Lung (tissue), 12 donors: ENCODE results near the gene COG5. TPM values are rescaled to one million over a fixed set of nuclear protein-coding genes. Genes with fewer than 3 reads are reported as not detected.

Experiments
- ATAC-seq: fragments of 200-7000 bp; cut with Tn5 transposase; one replicate; pipeline ENCODE4 v1.9.1; 2020; ENCODE audit warnings: moderate number of reproducible peaks; ENCODE audit not compliant: insufficient read depth, low FRiP score
- DNase-seq, 3 donors: peaks; one replicate each; pipeline ENCODE4 v3.0.0-alpha.2; 2013 to 2017
- H3K27ac ChIP-seq, 2 donors: one replicate each; pipeline ENCODE4 v1.5.1; 2013; ENCODE audit warnings: mild to moderate bottlenecking in 2 of 2, moderate library complexity in 2 of 2, control low read depth in 1 of 2, inconsistent platforms in 1 of 2, low read depth in 1 of 2, low read length in 1 of 2
- H3K27me3 ChIP-seq, 3 donors: one replicate each; pipeline ENCODE4 v1.5.1; 2013; ENCODE audit warnings: low read length in 2 of 3; ENCODE audit not compliant: control insufficient read depth in 3 of 3, insufficient read depth in 3 of 3
- H3K36me3 ChIP-seq, 4 donors: one replicate each; pipeline ENCODE4 v1.5.1; 2013; ENCODE audit warnings: low read length in 4 of 4, mild to moderate bottlenecking in 1 of 4, moderate library complexity in 1 of 4; ENCODE audit not compliant: control insufficient read depth in 4 of 4, insufficient read depth in 4 of 4
- H3K4me1 ChIP-seq, 5 donors: one replicate each; pipeline ENCODE4 v1.5.1; 2013; ENCODE audit warnings: low read length in 5 of 5, mild to moderate bottlenecking in 2 of 5, moderate library complexity in 1 of 5; ENCODE audit not compliant: control insufficient read depth in 5 of 5, insufficient read depth in 5 of 5
- H3K4me3 ChIP-seq: one replicate; pipeline ENCODE4 v1.5.1; 2013; ENCODE audit warnings: mild to moderate bottlenecking, control low read depth, moderate library complexity
- H3K9ac ChIP-seq, 2 donors: one replicate each; pipeline ENCODE4 v1.5.1; 2013; ENCODE audit warnings: low read length in 2 of 2, control low read depth in 1 of 2; ENCODE audit not compliant: insufficient read depth in 1 of 2
- H3K9me3 ChIP-seq, 4 donors: one replicate each; pipeline ENCODE4 v1.5.1; 2013; ENCODE audit warnings: low read length in 3 of 4, mild to moderate bottlenecking in 1 of 4, moderate library complexity in 1 of 4; ENCODE audit not compliant: control insufficient read depth in 4 of 4, insufficient read depth in 3 of 4
- WGBS, 2 donors: extraction: QIAGEN DNeasy Blood & Tissue Kit; methylation state at CpG; one replicate each; pipeline ENCODE4 v1.1.7; 2013; 5-methylcytosine and 5-hydroxymethylcytosine counted together
- polyA plus RNA-seq, 2 donors: library from polyadenylated mRNA; stranded (reverse); fragments of 200-250 nt; gene quantifications; one replicate each; pipeline ENCODE4 v1.2.1, GENCODE V29; 2013
- total RNA-seq, 2 donors: library from RNA; depleted of rRNA in 1 of 2; stranded (reverse); fragments of >200 nt in 1 of 2; gene quantifications; one replicate each; pipeline ENCODE4 v1.2.1, GENCODE V29; 2014 to 2021
- TF ChIP-seq, protein P1 (sequence below): IDR thresholded peaks from 2 replicates; pipeline ENCODE4 v1.5.1; 2012; ENCODE audit warnings: mild to moderate bottlenecking; ENCODE audit errors: control extremely low read depth, extremely low read depth
- donor health status: control.
- donor health status: control.
- donor health status: Bipolar disorder and iron deficiency.
- donor health status: healthy.
- donor health status: DM: yes; HTN: yes; CAD: no.

The COG5 gene
- total and polyA plus RNA-seq, 4 donors = 5.6 to 101 (median 27.2) TPM

DNA sequence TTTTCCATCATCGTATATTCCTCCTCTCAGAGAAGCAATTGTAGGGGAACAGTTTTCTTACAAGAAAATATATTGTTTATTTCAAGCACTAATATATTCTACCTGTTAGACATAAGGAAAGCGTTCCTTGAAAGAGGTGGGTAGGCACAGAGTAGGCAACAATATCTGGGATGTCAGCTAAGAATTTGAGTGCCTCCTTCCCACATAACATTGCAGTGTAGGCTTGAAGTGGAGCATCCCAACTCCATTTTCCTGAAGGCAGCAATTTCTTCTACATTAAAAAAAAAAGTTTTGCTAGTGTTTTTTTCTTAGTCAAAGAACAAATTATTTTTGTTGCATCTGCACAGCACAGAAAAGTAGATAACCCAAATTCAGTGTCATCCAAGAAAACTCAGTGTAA lies 37.1 kb upstream of the COG5 start:
- 94 to 97% methylated on average over 2 of the region's 2 CpGs for WGBS, 2 donors
- Histone ChIP-seq H3K4me1 (peaks cover 0 to 6% (median 0%) of the 10 kb centered on the region in 5 donors), H3K9me3 (no peaks in the 10 kb centered on the region), H3K9ac (no peak overlapping the region), H3K36me3 (peaks cover 0 to 13% (median 4%) of the 10 kb centered on the region in 4 donors), H3K4me3 (no peak overlapping the region), H3K27ac (no peak overlapping the region), H3K27me3 (no peaks in the 10 kb centered on the region)
- DNase-seq = no peak
- TF ChIP-seq, protein P1, sequence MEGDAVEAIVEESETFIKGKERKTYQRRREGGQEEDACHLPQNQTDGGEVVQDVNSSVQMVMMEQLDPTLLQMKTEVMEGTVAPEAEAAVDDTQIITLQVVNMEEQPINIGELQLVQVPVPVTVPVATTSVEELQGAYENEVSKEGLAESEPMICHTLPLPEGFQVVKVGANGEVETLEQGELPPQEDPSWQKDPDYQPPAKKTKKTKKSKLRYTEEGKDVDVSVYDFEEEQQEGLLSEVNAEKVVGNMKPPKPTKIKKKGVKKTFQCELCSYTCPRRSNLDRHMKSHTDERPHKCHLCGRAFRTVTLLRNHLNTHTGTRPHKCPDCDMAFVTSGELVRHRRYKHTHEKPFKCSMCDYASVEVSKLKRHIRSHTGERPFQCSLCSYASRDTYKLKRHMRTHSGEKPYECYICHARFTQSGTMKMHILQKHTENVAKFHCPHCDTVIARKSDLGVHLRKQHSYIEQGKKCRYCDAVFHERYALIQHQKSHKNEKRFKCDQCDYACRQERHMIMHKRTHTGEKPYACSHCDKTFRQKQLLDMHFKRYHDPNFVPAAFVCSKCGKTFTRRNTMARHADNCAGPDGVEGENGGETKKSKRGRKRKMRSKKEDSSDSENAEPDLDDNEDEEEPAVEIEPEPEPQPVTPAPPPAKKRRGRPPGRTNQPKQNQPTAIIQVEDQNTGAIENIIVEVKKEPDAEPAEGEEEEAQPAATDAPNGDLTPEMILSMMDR = no peak
- no peak for ATAC-seq

DNA sequence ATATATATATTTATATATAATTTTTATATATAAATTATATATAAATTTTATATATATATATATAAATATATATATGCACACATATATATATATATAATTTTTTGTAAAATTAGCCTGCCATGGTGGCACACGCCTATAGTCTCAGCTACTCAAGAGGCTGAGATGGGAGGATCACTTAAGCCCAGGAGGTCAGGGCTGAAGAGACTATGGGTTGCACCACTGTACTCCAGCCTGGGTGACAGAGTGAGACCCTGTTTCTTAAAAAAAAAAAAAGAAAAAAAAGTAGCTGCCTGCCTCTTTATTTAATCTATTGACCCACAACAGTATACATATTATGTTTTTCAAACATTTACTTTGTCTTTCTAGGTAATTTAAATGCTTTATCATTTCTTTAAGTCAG lies 35.5 kb upstream of the COG5 start:
- Histone ChIP-seq H3K36me3 (peaks cover 5 to 13% (median 10%) of the 10 kb centered on the region in 4 donors), H3K9ac (no peak overlapping the region), H3K9me3 (no peaks in the 10 kb centered on the region), H3K27ac (no peak overlapping the region), H3K27me3 (no peaks in the 10 kb centered on the region), H3K4me1 (peaks cover 0 to 11% (median 0%) of the 10 kb centered on the region in 5 donors), H3K4me3 (no peak overlapping the region)
- DNase-seq = no peak
- 97 to 100% methylated on average over 1 of the region's 1 CpG for WGBS, 2 donors
- TF ChIP-seq, protein P1 = no peak
- ATAC-seq = no peak

DNA sequence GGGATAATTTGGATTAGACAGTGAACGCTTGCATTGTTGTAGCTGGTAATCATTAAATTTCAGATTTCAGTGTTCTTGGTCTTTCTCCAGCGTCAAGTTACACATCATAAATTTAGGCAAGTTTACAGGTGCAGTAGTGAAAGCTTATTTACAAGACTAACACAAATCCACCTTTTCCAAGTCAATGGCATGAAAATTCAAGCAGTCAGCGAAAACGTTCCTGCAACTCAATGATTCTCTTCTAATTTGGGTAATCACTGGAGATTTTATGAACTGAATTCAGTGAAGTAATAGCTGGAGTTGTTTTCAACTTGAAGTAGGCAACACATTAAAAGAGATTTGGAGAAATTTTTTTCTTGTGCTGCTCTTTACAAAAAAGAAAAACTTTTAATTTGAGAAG lies 34.2 kb upstream of the COG5 start:
- 94 to 96% methylated on average over 4 of the region's 4 CpGs for WGBS, 2 donors
- ATAC-seq = no peak
- TF ChIP-seq, protein P1 = no peak
- no peak for DNase-seq
- Histone ChIP-seq H3K4me3 (no peak overlapping the region), H3K27me3 (no peaks in the 10 kb centered on the region), H3K36me3 (peaks cover 5 to 20% (median 9%) of the 10 kb centered on the region in 4 donors), H3K27ac (no peak overlapping the region), H3K9me3 (no peaks in the 10 kb centered on the region), H3K9ac (no peak overlapping the region), H3K4me1 (peaks cover 0 to 14% (median 0%) of the 10 kb centered on the region in 5 donors)

DNA sequence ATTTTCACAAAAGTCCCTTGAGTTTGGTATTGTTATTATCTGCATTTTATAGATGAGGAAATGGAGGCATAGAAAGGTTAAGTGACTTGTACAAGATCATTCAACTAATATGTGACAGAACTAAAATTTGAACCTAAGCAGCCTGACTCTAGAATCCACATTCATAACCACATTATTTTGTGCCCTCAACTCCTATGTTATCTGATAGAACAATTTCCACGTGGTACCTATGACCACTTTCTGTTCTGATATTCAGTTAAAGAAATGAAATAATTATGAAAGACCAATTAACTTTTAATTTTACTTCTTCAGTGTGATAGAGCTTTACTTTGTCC lies 33.8 kb upstream of the COG5 start:
- no peak overlapping the region for H3K27ac ChIP-seq
- no peak overlapping the region for H3K4me3 ChIP-seq
- peaks cover 0 to 18% (median 0%) of the 10 kb centered on the region in 5 donors for H3K4me1 ChIP-seq
- TF ChIP-seq, protein P1 = no peak
- peaks cover 4 to 18% (median 9%) of the 10 kb centered on the region in 4 donors for H3K36me3 ChIP-seq
- no peaks in the 10 kb centered on the region for H3K27me3 ChIP-seq
- WGBS, 2 donors = 91 to 98% methylated on average over 1 of the region's 1 CpG
- DNase-seq = no peak
- H3K9me3 ChIP-seq = no peaks in the 10 kb centered on the region
- ATAC-seq = no peak
- no peak overlapping the region for H3K9ac ChIP-seq
